A549 (cell line): ENCODE measurements around the gene PDE1C. TPM values are rescaled to one million over a fixed set of nuclear protein-coding genes. Genes with fewer than 3 reads are reported as not detected.

ENCODE experiments used
- ATAC-seq, 2 experiments: fragments of 200-7000 bp in 1 of 2; fragments of >200 bp in 1 of 2; cut with Nextera tagmentation in 1 of 2; cut with Tn5 transposase in 1 of 2; 3 replicates each; pipeline versions ENCODE4 v1.8.0 to v1.9.1; 2018 to 2020; ENCODE audit warnings: mild to moderate bottlenecking in 1 of 2, moderate library complexity in 1 of 2
- CTCF ChIA-PET: fragments of 300-600 bp; sonication (Branson Sonifier 250); formaldehyde crosslinking; extraction: SDS; loops from one replicate; lab custom pipeline; 2021; ENCODE audit warnings: antibody characterized with exemption, inconsistent platforms; lab: Yijun Ruan, JAX
- POLR2A ChIA-PET: fragments of 350-600 bp; formaldehyde crosslinking; extraction: SDS; loops from one replicate; lab custom pipeline; 2021; ENCODE audit warnings: antibody characterized with exemption, inconsistent platforms; lab: Yijun Ruan, JAX
- DNase-seq, 2 experiments: peaks; one replicate each; pipeline versions ENCODE4 v3.0.0 to v3.0.0-alpha.2; 2011 to 2016; ENCODE audit warnings: low read depth in 1 of 2, low spot score in 1 of 2
- FAIRE-seq: peaks from 2 replicates; lab custom pipeline; 2011; peaks lifted over from hg19 to GRCh38; lab: Jason Lieb, UNC
- H3K27ac ChIP-seq, 2 experiments: fragments of >200 bp; sonication (Bioruptor Twin); formaldehyde crosslinking; 3 replicates each; pipeline ENCODE4 v1.5.1; 2016 to 2017
- H3K4me1 ChIP-seq: fragments of >200 bp; sonication (Bioruptor Twin); formaldehyde crosslinking; 3 replicates; pipeline ENCODE4 v1.6.1; 2016
- H3K4me2 ChIP-seq: fragments of >200 bp; sonication (Bioruptor Twin); formaldehyde crosslinking; 3 replicates; pipeline ENCODE4 v1.6.1; 2016
- H3K4me3 ChIP-seq: fragments of >200 bp; sonication (Bioruptor Twin); formaldehyde crosslinking; 3 replicates; pipeline ENCODE4 v1.5.1; 2016
- H3K9me3 ChIP-seq: fragments of >200 bp; sonication (Bioruptor Twin); formaldehyde crosslinking; 3 replicates; pipeline ENCODE4 v1.6.1; 2016
- CEBPB ChIP-seq, 2 experiments: fragments of >200 bp in 1 of 2; sonication (Bioruptor Twin) in 1 of 2; formaldehyde crosslinking in 1 of 2; IDR thresholded peaks; 2 replicates each; pipeline ENCODE4 v1.6.1; 2012 to 2016
- CHD2 ChIP-seq: fragments of 150-350 bp; IDR thresholded peaks from 2 replicates; pipeline ENCODE4 v1.6.1; 2014; ENCODE audit warnings: low read length; ENCODE audit not compliant: partially characterized antibody
- CHD4 ChIP-seq: fragments of 200-600 bp; sonication (generic); IDR thresholded peaks from 2 replicates; pipeline ENCODE4 v1.6.1; 2016; ENCODE audit warnings: antibody characterized with exemption, mild to moderate bottlenecking, borderline replicate concordance
- CTCF ChIP-seq: fragments of >200 bp; sonication (Bioruptor Twin); formaldehyde crosslinking; IDR thresholded peaks from 3 replicates; pipeline ENCODE4 v1.5.1; 2016
- E2F6 ChIP-seq: IDR thresholded peaks from 2 replicates; pipeline ENCODE4 v1.6.1; 2012; ENCODE audit warnings: low read depth, borderline replicate concordance
- EP300 ChIP-seq, 2 experiments: fragments of >200 bp; sonication (Bioruptor Twin); formaldehyde crosslinking; IDR thresholded peaks; 2 replicates in 1 of 2; 3 replicates in 1 of 2; pipeline ENCODE4 v1.6.1; 2016 to 2017
- FOSB ChIP-seq: fragments of 250-450 bp; sonication (Bioruptor Pico); IDR thresholded peaks from 2 replicates; pipeline ENCODE4 v1.5.0; 2020; ENCODE audit warnings: mild to moderate bottlenecking, moderate library complexity
- HMGXB4 ChIP-seq: fragments of 250-450 bp; sonication (Bioruptor Pico); IDR thresholded peaks from 2 replicates; pipeline ENCODE4 v1.5.0; 2021; ENCODE audit warnings: mild to moderate bottlenecking, moderate library complexity, borderline replicate concordance
- HOXB13 ChIP-seq: fragments of 250-450 bp; sonication (Bioruptor Pico); IDR thresholded peaks from 2 replicates; pipeline ENCODE4 v1.5.0; 2020; ENCODE audit warnings: low read depth, mild to moderate bottlenecking, moderate library complexity
- JUNB ChIP-seq: fragments of >200 bp; sonication (Bioruptor Twin); formaldehyde crosslinking; IDR thresholded peaks from 2 replicates; pipeline ENCODE4 v1.6.1; 2016
- KDM1A ChIP-seq: fragments of 200-600 bp; sonication (generic); IDR thresholded peaks from 2 replicates; pipeline ENCODE4 v1.6.1; 2016; ENCODE audit warnings: low read depth, mild to moderate bottlenecking
- MAFK ChIP-seq: fragments of 450-650 bp; IDR thresholded peaks from 2 replicates; pipeline ENCODE4 v1.6.1; 2014; ENCODE audit not compliant: partially characterized antibody
- NPAS2 ChIP-seq: fragments of 250-450 bp; sonication (Bioruptor Pico); IDR thresholded peaks from 2 replicates; pipeline ENCODE4 v1.8.0; 2022; ENCODE audit warnings: mild to moderate bottlenecking, moderate library complexity, borderline replicate concordance
- PHF8 ChIP-seq: fragments of 200-600 bp; sonication (generic); IDR thresholded peaks from 2 replicates; pipeline ENCODE4 v1.6.1; 2016; ENCODE audit warnings: low read depth, mild to moderate bottlenecking, antibody characterized with exemption, moderate library complexity, borderline replicate concordance
- POLR2A ChIP-seq: IDR thresholded peaks from 2 replicates; pipeline ENCODE4 v1.6.1; 2012; ENCODE audit warnings: mild to moderate bottlenecking, low read length
- POLR2AphosphoS2 ChIP-seq: conservative IDR thresholded peaks from 2 replicates; pipeline ENCODE4 v1.6.1; 2012; ENCODE audit warnings: low read length, improper control_type of control experiment, inconsistent platforms
- RAD21 ChIP-seq, 2 experiments: fragments of >200 bp in 1 of 2; sonication (Bioruptor Twin) in 1 of 2; formaldehyde crosslinking in 1 of 2; IDR thresholded peaks in 1 of 2; conservative IDR thresholded peaks in 1 of 2; 2 replicates in 1 of 2; 3 replicates in 1 of 2; pipeline ENCODE4 v1.6.1; 2012 to 2018; ENCODE audit warnings: inconsistent platforms in 1 of 2
- RARB ChIP-seq: fragments of 250-450 bp; sonication (Bioruptor Pico); IDR thresholded peaks from 2 replicates; pipeline ENCODE4 v1.8.0; 2021; ENCODE audit warnings: mild to moderate bottlenecking, moderate library complexity
- RCOR1 ChIP-seq: fragments of 150-350 bp; IDR thresholded peaks from 2 replicates; pipeline ENCODE4 v1.6.1; 2014; ENCODE audit warnings: antibody characterized with exemption, low read length, low read depth
- SMC3 ChIP-seq: fragments of >200 bp; sonication (Bioruptor Twin); formaldehyde crosslinking; IDR thresholded peaks from 3 replicates; pipeline ENCODE4 v1.6.1; 2018; ENCODE audit warnings: inconsistent platforms
- SREBF2 ChIP-seq: fragments of 450-650 bp; IDR thresholded peaks from 2 replicates; pipeline ENCODE4 v1.6.1; 2014; ENCODE audit warnings: mild to moderate bottlenecking, moderate library complexity
- TP53 ChIP-seq: fragments of 250-450 bp; sonication (Bioruptor Pico); IDR thresholded peaks from 2 replicates; pipeline ENCODE4 v1.5.0; 2021; ENCODE audit warnings: mild to moderate bottlenecking, moderate library complexity
- ZNF302 ChIP-seq: fragments of 250-450 bp; sonication (Bioruptor Pico); IDR thresholded peaks from 2 replicates; pipeline ENCODE4 v1.9.0; 2021; ENCODE audit warnings: inconsistent platforms, mild to moderate bottlenecking, moderate library complexity
- ZSCAN20 ChIP-seq: fragments of 250-450 bp; sonication (Bioruptor Pico); IDR thresholded peaks from 2 replicates; pipeline ENCODE4 v1.8.0; 2022; ENCODE audit warnings: mild to moderate bottlenecking, moderate library complexity
- WGBS: methylation state at CpG from one replicate; pipeline ENCODE4 v1.1.6; 2017; ENCODE audit errors: missing lambda C conversion rate; 5-methylcytosine and 5-hydroxymethylcytosine counted together
- polyA plus RNA-seq, 4 experiments: library from polyadenylated mRNA; depleted of rRNA in 3 of 4; stranded (reverse); fragments of >200 nt; fragmentation: RNase III in 1 of 4; extraction: RNeasy Plus Mini Kit Qiagen cat#74134 plus additional on column Dnase treatment in 1 of 4; gene quantifications; 2 replicates in 3 of 4; 3 replicates in 1 of 4; pipeline ENCODE4 v1.2.3, GENCODE V29; 2011 to 2017
- TF ChIP-seq, protein P1 (sequence below): fragments of 150-350 bp; IDR thresholded peaks from 2 replicates; pipeline ENCODE4 v1.6.1; 2014; ENCODE audit warnings: low read depth, mild to moderate bottlenecking, low read length

The PDE1C gene
- polyA plus RNA-seq, 2 of the 4 experiments (the other 2 are of a cell fraction) = 8.0 to 11.0 TPM

- no peak for DNase-seq
- 67% methylated on average over 2 of the region's 2 CpGs for WGBS
- ChIA-PET CTCF (interaction anchor here (0.7 to 6.1 kb wide), 14 partner anchors 8 to 427 kb away, joined by 3 to 44 read pairs (median 4); partner anchors contain the start of gene PDE1C), POLR2A (no interaction called here)
- FAIRE-seq = no peak
- H3K27ac ChIP-seq = no peak overlapping the region
- no peaks in the 10 kb centered on the region for H3K4me1 ChIP-seq
- H3K4me2 ChIP-seq = no peak overlapping the region
- H3K9me3 ChIP-seq = no peaks in the 10 kb centered on the region
- ATAC-seq = no peak
- TF ChIP-seq CHD4 (no peak), MAFK (no peak), ZSCAN20 (CRISPR knock-in tag) (no peak), CEBPB (IDR thresholded peaks at IDR 0.05) (no peak), POLR2A (no peak), KDM1A (no peak), PHF8 (no peak)
- H3K4me3 ChIP-seq = no peak overlapping the region
Observed at GRCh38 chr7:31783221-31783620, 287.0 kb downstream of the PDE1C start.

- POLR2A ChIA-PET = no interaction called here
- H3K27ac ChIP-seq = no peak overlapping the region
- H3K4me3 ChIP-seq = no peak overlapping the region
- no peaks in the 10 kb centered on the region for H3K4me1 ChIP-seq
- ATAC-seq (peak; percentile 92 to 97), FAIRE-seq (peak; percentile 83), DNase-seq (peak; percentile 67 to 75)
- TF ChIP-seq CHD2 (no peak), TP53 (CRISPR knock-in tag) (no peak), JUNB (no peak), HOXB13 (CRISPR knock-in tag) (no peak), EP300 (IDR thresholded peaks at IDR 0.05) (no peak), RAD21 (conservative IDR thresholded peaks at IDR 0.05 in 1 of 2, IDR thresholded peaks at IDR 0.05 in 1 of 2) (peak; percentile 61 to 68), SREBF2 (no peak), CTCF (peak; percentile 76), HMGXB4 (CRISPR knock-in tag) (no peak), NPAS2 (CRISPR knock-in tag) (no peak), SMC3 (peak; percentile 81), POLR2AphosphoS2 (no peak)
- CTCF ChIA-PET = interaction anchor here (0.7 to 6.1 kb wide), 14 partner anchors 9 to 428 kb away, joined by 3 to 44 read pairs (median 4); partner anchors contain the start of gene PDE1C
- WGBS = 57% methylated on average over 7 of the region's 7 CpGs
- H3K9me3 ChIP-seq = no peaks in the 10 kb centered on the region
- H3K4me2 ChIP-seq = no peak overlapping the region
Observed at GRCh38 chr7:31782411-31782991, 287.7 kb downstream of the PDE1C start.

DNA sequence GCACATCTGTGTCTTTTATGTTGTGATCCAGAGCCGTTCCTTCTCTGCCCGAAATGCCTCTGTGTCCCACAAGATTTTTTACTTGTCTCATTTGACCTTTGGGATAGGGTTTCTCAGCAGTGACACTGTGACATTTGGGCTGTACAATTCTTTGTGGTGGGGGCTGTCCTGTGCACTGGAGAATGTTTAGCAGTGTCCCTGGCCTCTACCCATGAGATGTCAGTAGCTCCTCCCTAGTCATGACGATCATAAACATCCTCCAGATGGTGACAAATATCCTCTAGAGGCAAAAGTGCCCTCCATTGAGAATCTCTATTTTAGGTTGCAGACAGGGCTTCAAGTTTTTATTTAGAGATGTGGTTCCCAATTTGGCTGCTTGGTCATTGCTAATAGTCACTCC, 291.9 kb downstream of the PDE1C start:
- peaks cover 8% of the 10 kb centered on the region; the same call in 2 of the 3 replicates for H3K4me1 ChIP-seq
- TF ChIP-seq RARB (no peak), FOSB (CRISPR knock-in tag) (no peak), ZNF302 (no peak), RCOR1 (no peak), E2F6 (no peak)
- TF ChIP-seq, protein P1, sequence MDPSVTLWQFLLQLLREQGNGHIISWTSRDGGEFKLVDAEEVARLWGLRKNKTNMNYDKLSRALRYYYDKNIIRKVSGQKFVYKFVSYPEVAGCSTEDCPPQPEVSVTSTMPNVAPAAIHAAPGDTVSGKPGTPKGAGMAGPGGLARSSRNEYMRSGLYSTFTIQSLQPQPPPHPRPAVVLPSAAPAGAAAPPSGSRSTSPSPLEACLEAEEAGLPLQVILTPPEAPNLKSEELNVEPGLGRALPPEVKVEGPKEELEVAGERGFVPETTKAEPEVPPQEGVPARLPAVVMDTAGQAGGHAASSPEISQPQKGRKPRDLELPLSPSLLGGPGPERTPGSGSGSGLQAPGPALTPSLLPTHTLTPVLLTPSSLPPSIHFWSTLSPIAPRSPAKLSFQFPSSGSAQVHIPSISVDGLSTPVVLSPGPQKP = no peak
- ATAC-seq (no peak), FAIRE-seq (no peak), DNase-seq (no peak)
- WGBS = 97% methylated on average over 3 of the region's 3 CpGs
- no peak overlapping the region for H3K4me3 ChIP-seq
- no peak overlapping the region for H3K4me2 ChIP-seq
- no peak overlapping the region for H3K27ac ChIP-seq
- CTCF ChIA-PET = interaction anchor here (1.0 to 1.3 kb wide), 2 partner anchors 35 to 426 kb away, joined by 5 read pairs; no protein-coding TSS in a partner anchor
- H3K9me3 ChIP-seq = no peaks in the 10 kb centered on the region
- POLR2A ChIA-PET = no interaction called here
